Fibroblast of skin of back (primary cell): Measurements from ENCODE around the gene FXYD1. TPM values are rescaled to one million over a fixed set of nuclear protein-coding genes. Genes with fewer than 3 reads are reported as not detected.
"Not testable (repeated sequence)": the region's sequence is repeated elsewhere in the genome, so short reads cannot be mapped to it uniquely, and the experiment has no call there.

Source experiments
- DNase-seq: peaks from one replicate; pipeline ENCODE4 v3.0.0-alpha.2; 2013
- polyA plus RNA-seq, 2 experiments: library from polyadenylated mRNA; unstranded; fragments of 120-200 nt; gene quantifications; one replicate each; pipeline ENCODE4 v1.2.1, GENCODE V29; 2013; ENCODE audit not compliant: insufficient read length in 2 of 2

Gene FXYD1
- 2.3 TPM for polyA plus RNA-seq (2013, experiment 1 of 2; ENCODE audit: insufficient read length)
- polyA plus RNA-seq (2013, experiment 2 of 2; ENCODE audit: insufficient read length): 5.9 TPM

GRCh38 chr19:35138305-35138892 lies at the start of gene FXYD1:
TSS of gene FXYD1 (plus strand) at chr19:35138824. CDS start at chr19:35140080, 1,256 bp downstream.
- DNase-seq: no peak

- no peak for DNase-seq
Observed at GRCh38 chr19:35089554-35089953, 49.1 kb upstream of the FXYD1 start.

- no peak for DNase-seq
Observed at GRCh38 chr19:35090160-35090505, 48.5 kb upstream of the FXYD1 start.

GRCh38 chr19:35090506-35091214 lies 48.0 kb upstream of the FXYD1 start:
- DNase-seq: peak; percentile 64

- DNase-seq: no peak
Observed at GRCh38 chr19:35093430-35093829, 45.2 kb upstream of the FXYD1 start.

GRCh38 chr19:35093941-35094647 lies 44.5 kb upstream of the FXYD1 start:
- no peak for DNase-seq

GRCh38 chr19:35094656-35095055 lies 44.0 kb upstream of the FXYD1 start:
- DNase-seq: no peak

- no peak for DNase-seq
Observed at GRCh38 chr19:35095667-35096368, 42.8 kb upstream of the FXYD1 start.

- DNase-seq: no peak
Observed at GRCh38 chr19:35098413-35099049, 40.1 kb upstream of the FXYD1 start.

GRCh38 chr19:35099155-35099896 lies 39.3 kb upstream of the FXYD1 start:
- no peak for DNase-seq

GRCh38 chr19:35099897-35100275 lies 38.7 kb upstream of the FXYD1 start:
- no peak for DNase-seq

- DNase-seq: no peak
Observed at GRCh38 chr19:35100588-35101533, 37.8 kb upstream of the FXYD1 start.

- DNase-seq: not testable (repeated sequence)
Observed at GRCh38 chr19:35101949-35102348, 36.7 kb upstream of the FXYD1 start.

GRCh38 chr19:35103614-35104013 lies 35.0 kb upstream of the FXYD1 start:
- not testable (repeated sequence) for DNase-seq

- no peak for DNase-seq
Observed at GRCh38 chr19:35104361-35104760, 34.3 kb upstream of the FXYD1 start.

GRCh38 chr19:35105047-35105410 lies 33.6 kb upstream of the FXYD1 start:
- no peak for DNase-seq

GRCh38 chr19:35105411-35106290 lies 33.0 kb upstream of the FXYD1 start:
- no peak for DNase-seq

GRCh38 chr19:35106291-35106583 lies 32.4 kb upstream of the FXYD1 start:
- no peak for DNase-seq

- no peak for DNase-seq
Observed at GRCh38 chr19:35106898-35107541, 31.6 kb upstream of the FXYD1 start.
